Left renal cortex interstitium (tissue), 4 donors: ENCODE data around the gene FBXW5. TPM values are rescaled to one million over a fixed set of nuclear protein-coding genes. Genes with fewer than 3 reads are reported as not detected.

Source experiments
- DNase-seq, 4 donors: peaks; one replicate each; pipeline ENCODE4 v3.0.0-alpha.2; 2013; ENCODE audit warnings: low read depth in 4 of 4, low spot score in 2 of 4, missing footprints in 1 of 4
- polyA plus RNA-seq, 4 donors: library from polyadenylated mRNA; unstranded; fragments of 120-200 nt; gene quantifications; one replicate each; pipeline ENCODE4 v1.2.1, GENCODE V29; 2013; ENCODE audit not compliant: insufficient read length in 4 of 4

The FBXW5 gene
- polyA plus RNA-seq, 4 donors = 37.8 to 69.9 (median 60.6) TPM

DNA sequence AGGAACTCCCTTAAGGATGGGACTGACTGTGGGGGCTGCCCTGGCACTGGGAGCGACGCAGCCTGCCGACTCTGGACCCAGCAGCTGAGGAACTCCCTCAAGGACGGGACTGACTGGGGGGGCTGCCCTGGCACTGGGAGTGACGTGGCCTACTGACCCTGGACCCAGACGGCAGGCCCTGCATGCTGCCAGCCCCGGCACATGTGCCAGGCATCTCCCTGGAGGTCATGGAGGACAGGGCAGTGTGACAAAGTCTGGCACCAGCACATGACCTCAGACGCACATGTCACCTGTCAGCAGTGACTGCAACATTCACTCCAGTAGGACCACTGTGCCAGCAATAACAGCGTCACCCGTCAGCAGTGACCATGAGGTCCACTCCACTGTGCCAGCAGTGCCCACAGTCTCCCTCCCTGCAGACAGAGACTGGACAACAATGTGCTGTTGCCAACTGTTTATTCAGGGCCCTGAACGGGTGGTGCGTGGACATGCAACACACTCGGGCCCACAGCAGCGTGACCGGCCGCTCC lies 4.5 kb downstream of the FBXW5 start:
- DNase-seq = no peak

DNA sequence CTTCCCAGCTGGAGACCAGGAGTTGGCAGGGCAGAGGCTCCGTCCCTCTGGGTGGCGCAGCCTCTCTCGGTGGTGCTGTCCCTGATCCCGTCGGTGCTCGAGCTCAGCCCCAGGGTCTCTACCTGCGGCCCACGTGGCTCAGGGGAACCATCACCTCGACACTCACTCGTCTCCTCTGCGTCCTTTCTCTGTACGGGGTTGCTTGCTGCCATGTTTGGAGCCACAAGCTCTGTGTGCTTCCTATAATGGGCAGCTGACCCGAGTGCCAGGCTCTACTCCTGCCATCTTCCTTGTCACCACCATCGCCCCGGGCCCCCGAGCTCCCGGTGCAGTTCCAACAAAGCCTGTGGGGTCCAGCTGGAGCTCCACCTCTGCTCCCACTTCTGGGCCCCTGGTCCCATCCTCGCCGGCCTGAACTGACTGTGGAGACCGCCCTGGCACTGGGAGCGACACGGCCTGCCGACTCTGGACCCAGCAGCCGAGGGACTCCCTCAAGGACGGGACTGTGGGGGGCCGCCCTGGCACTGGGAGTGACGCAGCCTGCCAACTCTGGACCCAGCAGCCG lies 5.0 kb downstream of the FBXW5 start:
- no peak for DNase-seq

DNA sequence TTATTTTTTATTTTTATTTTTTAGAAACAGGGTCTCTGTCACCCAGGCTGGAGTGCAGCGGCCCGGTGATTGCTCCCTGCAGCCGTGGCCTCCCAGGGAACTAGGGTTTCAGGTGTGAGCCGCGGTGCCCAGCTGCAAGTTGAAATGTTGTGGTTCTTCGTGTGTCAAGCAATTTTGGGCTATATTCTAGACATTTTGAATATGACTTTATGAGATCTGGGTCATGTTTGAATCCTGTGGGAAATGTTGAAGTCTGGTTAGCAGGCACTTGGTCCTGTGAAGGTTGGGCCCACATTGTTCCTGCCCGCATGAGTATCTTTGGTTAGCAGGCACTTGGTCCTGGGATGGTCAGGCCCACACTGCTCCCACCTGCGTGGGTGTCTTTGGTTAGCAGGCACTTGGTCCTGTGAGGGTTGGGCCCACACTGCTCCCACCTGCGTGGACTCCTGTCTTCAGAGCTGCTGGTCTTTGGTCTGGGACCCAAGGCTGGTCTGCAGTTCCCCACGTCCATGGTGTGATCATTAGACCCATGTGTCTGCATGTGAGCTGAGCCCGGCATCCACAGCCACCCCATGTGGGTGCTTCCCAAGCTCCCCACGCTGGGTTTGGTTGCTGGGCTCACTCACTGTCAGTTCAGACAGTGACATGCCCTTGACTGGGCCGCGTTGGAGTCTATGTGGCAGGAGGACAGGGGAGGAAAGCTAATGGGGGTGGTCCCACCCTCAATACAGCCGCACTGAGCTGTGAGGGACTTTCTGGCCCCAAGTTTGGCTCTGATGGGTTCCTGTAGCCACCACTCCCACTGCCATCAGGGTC lies 7.1 kb downstream of the FBXW5 start:
- no peak for DNase-seq

DNA sequence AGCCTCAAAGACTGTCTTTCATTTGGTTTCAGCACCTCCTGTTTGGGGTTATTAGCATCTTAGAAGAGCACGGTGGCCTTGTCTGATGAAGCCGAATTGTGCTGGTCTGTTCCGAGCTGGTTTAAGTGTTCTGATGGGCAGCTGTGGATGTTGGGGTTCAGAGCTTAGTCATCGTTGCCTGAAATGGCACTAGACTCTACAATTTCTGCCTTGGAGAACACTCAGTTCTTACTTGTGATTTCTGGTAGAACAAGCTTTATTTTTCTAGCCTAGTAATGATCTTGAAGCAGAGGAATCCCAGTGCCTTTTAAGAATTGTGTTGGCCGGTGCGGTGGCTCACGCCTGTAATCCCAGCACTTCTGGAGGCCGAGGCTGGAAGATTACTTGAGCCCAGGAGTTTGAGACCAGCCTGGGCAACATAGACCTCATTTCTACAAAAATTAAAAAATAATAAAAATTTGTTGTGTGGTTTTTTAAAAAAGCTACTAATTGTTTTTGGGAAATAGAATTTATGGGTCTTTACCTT lies 7.8 kb downstream of the FBXW5 start:
- DNase-seq = no peak

DNA sequence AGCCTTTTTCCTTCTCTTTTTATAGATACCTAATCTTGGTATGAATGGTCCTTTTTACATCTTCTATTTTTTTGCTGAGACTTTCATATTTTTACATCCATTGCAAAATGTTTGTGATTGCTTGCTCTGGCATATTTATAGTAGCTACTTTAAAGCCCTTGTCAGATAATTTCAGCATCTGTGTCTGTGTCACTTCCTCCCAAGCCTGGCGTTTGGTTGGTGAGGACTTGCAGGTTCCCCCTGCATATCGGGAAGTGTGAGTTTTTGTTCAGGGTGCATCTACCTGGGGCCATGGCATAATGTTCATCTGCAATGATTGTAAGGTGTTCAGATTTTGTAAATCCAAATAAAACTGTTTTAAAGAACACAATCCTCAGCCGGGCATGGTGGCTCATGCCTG lies 8.9 kb downstream of the FBXW5 start:
- DNase-seq = no peak

DNA sequence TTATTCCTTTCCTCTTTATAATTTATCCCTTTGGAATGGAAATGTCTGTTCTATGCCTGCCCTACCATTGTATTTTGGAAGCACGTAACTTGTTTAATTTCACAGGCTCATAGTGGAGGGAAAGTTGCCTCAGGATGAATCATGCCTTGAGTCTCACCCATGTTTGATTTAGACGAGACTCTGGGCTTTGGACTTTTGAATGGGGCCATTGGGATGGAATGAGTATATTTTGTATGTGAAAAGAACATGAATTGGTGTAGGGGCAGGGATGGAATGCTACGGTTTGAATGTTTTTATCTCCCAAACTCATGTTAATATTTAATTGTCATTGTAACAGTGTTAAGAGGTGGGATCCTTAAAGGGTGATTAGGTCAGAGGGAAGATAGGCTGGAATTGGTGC lies 10.3 kb downstream of the FBXW5 start:
- no peak for DNase-seq

DNA sequence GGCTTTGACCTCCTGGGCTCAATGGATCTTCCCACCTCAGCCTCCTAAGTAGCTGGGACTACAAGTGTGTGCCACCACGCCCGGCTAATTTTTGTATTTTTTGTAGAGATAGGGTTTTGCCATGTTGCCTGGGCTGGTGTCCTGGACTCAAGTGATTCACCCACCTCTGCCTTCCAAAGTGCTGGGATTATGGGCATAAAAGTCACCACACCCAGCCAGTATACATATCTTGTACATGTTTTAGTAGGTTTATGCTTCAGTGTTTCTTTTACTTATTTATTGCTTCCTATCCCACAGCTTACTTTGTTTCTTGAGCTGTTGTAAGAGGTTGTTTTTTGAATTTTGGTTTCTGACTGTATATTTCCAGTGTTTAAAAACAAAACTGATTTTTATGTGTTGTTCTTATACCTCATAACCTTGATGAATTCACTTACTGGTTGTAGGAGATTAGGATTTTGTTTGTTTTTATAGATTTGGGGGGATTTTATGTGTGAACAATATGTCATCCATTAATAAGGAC lies 12.9 kb downstream of the FBXW5 start:
- no peak for DNase-seq

DNA sequence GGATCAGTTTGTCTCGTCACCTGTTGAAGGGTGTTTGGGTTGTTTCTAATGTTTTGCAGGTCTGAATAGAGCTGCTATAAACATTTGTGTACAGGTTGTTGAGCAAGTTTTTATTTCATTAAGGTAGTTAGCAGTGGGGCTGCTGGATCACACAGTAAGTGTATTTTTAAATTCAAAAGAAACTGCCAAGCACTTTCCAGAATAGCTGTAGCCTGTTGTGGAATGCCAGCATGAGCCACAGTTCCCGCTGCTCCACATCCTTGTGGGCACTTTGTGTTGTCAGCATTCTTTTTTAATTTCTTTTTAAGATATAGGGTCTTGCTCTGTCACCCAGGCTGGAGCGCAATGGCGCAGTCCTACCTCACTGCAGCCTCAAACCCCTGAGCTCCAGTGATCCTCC lies 14.5 kb downstream of the FBXW5 start:
- DNase-seq = no peak

DNA sequence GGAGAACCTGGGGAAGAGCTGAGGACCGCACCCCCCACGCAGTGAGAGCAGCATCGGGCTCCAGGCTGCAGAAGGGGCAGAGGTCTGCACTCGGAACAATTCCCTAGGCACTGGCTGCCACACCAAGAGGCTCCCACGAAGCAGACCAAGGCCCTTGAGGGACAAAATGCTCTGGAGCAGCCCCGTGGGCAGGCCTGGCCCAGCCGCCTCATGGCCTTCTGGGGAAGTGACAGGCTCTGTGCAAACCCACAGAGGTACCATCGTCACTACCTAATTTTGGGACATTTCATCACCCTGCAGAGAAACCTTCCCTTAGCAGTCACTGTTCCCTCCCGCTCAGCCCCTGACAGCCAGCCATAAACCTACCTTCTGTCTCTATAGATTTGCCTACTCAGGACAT lies 15.9 kb downstream of the FBXW5 start:
- no peak for DNase-seq

DNA sequence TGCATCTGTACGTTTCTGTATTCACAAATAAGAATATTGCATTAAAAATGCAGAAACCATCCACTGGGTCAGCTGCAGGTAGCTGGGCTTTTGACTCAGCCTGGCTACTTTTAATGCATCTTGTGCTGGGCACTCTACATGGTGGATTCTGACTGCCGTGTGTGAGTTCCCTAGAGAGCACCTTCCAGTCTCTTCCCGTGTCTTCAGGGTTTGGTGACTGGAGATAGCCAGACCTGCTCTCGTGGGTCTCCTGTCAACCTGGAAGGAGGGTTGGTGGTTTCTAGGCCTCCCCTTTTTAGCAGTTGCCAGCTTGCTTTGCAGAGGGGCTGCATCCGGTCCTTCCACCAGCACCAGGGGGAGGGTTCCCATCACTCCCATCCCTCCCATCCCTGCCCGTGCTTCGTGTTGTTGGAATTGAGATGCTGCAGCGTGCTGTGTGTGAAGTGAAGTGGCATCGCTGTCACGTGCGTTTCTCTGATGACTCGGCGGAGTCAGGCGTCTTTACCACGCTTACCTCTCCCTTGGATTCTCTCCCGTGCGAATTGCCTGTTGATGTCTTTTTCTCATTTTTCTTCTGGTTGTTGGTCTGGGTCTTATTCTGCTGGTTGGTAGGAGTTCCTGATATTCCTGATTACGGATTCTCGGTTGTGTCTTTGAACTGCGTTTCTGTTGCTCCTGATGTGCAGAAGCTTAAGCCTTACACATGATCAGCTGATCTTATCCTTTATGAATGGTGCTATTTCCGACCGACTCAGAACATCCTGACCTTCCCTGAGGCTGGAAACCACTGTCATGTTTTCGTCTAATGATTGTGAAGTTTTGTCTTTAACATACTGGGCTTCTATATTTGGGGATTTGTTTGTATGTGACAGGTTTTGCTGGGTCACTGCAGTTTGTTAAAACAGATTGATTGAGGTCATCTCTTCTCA lies 16.9 kb downstream of the FBXW5 start:
- no peak for DNase-seq

DNA sequence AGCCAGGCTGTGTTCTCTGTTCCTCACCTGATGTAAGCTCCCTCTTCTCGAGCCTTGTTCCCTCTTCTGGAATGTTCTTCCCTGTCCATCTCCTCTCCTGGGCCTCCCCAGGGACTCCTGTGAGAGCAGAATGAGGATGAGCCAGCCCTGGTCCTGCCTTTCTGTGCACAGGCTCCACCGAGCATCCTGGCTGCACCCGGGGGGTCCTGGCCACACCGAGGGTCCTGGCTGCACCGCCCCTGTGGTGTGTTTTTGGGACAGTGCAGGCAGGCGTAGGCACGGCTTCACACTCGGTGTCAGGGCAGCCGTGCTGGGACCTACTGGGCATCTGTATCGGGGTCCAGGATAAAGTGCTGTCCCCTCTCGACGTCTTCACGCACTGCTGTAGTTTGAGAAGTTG lies 17.8 kb downstream of the FBXW5 start:
- DNase-seq = no peak

DNA sequence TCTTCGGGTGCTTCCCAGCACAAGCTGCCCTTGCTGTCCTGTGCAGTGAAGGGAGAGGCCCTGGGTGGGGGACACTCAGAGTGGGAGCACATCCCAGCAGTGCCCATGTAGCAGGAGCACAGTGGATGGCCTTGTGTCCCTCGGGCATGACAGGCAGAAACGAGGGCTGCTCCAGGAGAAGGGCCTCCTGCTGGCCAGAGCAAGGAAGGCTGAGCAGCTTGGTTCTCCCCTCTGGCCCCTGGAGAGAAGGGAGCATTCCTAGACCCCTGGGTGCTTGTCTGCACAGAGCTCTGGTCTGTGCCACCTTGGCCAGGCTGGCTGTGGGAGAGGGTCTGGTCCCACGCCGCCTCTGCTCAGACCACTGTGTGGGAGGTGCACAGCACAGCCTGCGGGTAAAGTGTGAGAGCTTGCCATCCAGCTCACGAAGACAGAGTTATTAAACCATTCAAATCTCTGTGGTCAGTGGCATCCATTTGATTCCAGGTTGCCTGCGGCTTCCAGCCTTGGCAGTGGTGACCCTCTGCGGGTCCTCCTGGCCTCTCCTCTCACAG lies 18.3 kb downstream of the FBXW5 start:
- no peak for DNase-seq

DNA sequence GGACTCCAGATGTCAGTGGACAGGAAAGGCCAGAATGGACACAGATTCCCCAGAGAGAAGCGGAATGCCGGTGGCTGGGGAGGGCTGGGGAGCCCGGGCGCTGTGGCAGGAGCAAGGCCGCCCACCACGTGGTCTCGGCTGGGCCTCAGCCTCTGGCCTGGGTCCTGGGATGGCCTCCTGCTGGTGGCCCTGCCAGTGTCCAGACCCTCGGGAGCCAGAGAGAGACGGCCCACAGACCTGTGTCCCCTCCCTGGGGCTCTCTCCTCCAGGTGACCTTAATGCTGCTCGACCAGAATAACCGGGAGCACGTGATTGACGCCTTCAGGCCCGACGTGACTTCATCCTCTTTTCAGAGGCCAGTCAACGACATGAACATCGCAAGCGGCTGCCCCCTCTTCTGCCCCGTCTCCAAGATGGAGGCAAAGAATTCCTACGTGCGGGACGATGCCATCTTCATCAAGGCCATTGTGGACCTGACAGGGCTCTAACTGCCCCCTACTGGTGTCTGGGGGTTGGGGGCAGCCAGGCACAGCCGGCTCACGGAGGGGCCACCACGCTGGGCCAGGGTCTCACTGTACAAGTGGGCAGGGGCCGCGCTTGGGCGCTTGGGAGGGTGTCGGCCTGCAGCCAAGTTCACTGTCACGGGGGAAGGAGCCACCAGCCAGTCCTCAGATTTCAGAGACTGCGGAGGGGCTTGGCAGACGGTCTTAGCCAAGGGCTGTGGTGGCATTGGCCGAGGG lies 19.0 kb downstream of the FBXW5 start:
- no peak for DNase-seq

DNA sequence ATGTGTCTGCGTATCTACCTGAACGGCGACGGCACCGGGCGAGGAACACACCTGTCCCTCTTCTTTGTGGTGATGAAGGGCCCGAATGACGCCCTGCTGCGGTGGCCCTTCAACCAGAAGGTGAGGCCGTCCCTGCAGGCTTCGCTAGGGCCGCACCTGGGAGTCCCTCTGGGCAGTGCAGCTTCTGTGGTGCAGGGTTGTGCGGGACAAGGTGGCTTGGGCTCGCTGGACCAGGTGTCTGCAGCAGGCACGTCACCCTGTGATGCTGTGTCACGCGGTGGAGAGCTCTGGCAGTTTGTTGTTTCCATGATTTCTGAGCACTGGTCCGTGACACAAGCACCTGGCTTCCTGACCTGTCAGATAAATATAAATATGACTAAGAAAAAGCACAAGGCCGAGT lies 20.7 kb downstream of the FBXW5 start:
- no peak for DNase-seq

DNA sequence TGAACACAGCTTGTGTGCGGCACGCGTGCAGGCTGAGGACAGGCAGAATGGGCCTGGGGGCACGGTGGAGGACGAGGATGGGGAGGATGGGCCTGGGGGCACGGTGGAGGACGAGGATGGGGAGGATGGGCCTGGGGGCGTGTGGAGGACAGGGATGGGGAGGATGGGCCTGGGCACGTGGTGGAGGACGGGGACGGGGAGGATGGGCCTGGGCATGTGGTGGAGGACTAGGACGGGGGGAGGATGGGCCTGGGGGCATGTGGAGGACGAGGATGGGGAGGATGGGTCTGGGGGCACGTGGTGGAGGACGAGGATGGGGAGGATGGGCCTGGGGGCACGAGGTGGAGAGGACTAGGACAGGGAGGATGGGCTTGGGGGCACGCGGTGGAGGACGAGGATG lies 22.0 kb downstream of the FBXW5 start:
- no peak for DNase-seq

DNA sequence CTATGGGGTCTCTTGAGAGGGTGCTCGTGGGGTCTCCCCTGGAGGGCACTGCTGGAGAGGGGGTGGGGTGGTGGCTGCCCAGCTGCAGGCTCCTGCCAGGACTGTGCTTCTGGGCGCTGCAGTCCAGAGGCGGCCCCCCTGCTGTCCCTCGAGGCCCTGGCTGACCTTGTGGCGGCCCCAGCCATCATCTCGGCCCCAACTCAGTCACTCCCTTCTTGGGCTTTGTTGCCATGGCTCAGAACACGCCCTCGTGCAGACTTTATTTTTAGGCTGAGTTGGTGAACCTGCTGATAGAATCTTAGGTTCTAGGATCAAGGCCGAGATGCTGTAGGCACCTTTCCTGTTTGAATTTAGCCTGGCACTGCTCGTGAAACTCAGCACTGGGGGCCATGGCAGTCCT lies 22.8 kb downstream of the FBXW5 start:
- DNase-seq = no peak

DNA sequence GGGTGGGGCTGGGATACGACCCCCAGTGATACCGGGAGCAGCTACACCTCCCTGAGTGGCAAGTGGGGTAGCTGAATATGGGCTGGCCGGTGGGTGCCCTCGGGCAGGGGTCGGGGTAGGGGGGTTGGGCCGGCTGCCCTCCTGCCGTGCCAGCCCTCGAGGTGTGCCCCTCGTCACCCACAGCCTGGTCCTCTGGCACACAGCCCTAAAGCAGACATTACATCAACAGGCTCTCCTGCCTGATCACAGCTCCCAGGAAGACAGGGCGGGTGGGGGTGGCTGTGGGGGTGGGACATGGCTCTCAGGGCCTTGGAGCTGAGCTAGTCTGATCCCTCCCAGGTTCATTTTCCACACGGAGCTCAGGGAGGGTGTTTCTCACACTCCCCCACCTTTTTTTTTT lies 23.2 kb downstream of the FBXW5 start:
- DNase-seq = no peak

DNA sequence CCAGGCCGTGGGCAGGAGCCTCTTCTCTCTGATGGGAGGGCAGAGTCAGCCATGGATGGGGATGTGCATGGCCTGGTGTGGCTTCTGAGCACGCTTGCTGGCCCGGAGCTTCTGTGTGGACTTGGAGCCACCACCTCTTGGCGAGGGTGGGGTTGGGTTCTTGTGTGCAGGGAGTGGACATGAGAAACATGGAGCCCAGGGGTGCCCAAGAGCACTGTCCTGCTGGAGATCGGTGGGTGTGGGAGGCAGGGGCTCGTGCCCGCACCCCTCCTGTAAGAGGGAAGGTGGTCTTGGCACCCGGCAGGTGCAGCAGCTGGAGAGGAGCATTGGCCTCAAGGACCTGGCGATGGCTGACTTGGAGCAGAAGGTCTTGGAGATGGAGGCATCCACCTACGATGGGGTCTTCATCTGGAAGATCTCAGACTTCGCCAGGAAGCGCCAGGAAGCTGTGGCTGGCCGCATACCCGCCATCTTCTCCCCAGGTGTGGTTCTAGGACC lies 23.8 kb downstream of the FBXW5 start:
- DNase-seq = no peak

DNA sequence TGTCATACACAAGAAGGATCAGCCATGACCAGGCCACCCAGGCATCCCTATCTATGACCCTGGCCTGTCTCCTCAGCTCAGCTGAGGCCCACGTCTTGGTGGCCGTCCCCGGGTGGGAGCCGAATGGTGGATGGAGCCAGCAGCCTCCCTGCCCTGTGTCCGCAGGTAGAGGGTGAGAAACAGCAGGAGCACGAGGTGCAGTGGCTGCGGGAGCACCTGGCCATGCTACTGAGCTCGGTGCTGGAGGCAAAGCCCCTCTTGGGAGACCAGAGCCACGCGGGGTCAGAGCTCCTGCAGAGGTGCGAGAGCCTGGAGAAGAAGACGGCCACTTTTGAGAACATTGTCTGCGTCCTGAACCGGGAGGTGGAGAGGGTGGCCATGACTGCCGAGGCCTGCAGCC lies 24.5 kb downstream of the FBXW5 start:
- DNase-seq = no peak

DNA sequence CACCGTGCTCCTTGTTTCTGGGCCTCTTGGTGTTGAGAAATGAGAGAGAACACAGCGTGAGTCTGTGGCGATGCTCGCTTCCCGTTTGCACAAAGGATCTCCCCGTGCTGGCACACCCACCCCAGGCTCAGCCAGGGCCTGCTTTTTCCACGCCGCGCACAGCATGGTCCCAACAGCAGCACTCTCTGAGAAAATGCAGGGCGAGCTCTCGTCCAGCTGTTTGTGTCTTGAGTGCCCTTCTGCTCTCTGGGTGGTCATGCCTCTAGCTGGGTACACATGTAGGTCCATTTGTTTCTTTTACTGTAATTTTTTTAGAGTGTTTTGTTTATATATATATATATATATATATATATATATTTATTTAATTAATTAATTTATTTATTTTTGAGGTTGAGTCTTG lies 26.6 kb downstream of the FBXW5 start:
- no peak for DNase-seq
